Measurements from ENCODE around the gene PKM.

The PKM gene

DNA sequence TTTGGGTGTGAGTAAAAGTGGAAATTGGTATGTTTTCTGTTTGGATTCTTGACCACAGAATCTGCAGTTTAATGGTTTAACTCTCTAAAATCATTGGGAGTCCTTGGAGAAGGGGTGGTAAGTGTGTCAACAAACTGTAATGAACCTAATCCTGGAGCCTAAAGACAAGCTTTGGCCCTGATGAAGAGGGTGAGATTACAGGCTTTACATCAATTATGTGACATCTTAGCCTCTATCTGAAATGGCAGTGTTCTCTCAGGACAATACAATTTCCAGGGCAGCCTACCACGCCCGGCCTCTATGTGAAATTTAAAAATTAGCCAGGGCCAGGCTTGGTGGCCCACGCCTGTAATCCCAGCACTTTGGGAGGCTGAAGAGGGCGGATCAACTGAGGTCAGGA is 4.3 kb upstream of the PKM start:
- DNase-seq (ENCODE audit: low spot score) = no peak

DNA sequence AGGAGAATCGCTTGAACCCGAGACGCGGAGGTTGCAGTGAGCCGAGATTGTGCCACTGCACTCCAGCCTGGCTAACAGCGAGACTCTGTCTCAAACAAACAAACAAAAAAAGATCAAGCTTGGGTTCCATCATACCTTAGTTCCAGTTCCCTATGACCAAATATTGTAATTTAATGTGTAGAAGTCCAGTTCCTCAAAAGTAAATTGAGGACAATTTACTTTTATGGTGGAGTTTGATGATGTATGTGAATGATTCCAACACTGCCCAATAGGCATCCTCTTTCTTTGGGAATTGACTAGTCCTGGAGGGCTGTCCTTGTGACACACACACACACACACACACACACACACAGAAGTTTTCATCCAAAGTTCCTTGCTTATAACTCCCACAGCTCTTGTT is 2.8 kb upstream of the PKM start:
- DNase-seq (ENCODE audit: low spot score) = no peak

DNA sequence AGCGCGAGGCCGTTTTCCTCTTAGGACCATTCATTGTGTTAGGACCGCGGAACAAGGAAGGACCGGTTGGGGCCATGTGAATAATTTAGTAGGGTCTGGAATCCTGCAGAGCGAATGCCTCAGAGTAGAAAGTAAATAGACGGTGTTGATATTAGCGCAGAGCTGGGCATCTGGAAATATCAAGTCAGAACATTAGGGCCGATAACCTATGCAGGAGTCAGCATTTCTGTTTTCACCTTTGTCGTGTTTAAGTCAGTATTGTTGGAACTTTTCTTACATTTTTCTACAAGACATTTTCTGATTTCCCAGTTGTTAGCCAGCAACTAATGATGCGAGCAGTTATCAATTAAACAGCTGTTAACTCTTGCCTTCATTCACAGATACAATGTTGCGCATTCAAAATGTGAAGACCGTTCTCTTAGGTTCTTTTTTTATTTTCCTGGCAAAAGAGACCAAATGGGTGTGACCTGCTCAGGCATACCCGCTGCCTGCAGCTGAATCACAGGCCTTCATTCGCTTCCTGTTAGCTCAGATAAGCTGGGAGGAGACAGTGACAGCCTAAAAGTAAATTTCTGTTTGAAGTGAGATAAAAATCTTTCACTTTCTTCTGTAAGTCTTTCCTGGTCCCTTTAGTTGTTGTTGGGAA is 966 bp upstream of the PKM start:
- peak; percentile 80 for DNase-seq (ENCODE audit: low spot score)

DNA sequence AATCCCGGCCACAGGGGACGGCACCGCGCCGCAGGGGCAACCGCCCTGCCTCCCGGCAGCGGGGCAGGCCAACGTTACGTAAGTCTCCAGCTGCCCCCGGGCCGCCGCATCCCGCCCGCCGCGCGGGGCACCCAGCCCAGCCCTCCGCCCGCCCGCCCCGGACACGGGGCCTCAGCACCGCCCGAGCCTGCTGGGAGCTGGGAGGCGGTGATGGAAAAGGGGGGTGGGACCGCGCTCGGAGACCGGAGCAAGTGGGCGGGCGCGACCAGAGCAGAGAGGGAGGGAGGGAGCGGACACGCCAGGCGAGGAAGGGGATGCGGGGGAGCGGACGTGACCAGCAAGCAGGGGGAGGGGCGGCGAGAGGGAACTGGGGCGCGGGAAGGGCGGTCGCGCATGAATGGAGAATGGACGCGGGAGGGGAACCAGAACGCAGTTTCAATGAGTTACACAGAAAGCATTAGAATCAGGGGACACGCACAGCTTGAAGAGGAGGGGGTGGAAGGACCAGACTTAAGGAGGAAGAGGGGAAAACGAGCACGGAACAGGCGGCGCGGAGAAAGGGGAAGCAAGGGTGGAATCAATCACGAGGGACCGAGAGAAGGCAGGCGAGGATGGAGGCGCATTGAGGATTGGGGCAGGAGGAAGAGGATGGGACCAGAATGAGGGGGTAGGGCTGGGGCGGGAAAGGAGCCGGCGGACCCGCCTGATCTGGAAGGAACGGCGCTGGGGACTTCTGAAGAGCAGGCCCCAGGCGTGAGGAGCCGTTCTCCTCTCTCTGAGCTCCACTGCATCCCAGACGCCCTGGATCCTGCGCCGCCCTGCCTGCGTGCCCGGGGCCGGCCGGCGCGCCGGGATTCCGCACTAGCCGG is 559 bp downstream of the PKM start:
- peak; percentile 59 for DNase-seq (ENCODE audit: low spot score)

DNA sequence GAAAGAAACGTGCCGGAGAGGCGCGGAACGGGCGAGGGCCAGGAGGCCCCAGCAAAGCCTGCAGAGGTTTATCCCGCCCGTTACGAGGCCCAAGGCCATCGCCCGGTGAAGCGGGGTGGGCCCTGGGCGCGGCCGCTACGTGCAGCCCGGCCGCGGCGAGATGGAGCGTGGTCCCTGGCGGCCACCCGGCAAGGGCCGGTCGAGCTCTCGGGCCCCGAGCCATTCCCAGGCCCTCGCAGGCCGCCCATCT is 1.1 kb downstream of the PKM start:
- no peak for DNase-seq (ENCODE audit: low spot score)

DNA sequence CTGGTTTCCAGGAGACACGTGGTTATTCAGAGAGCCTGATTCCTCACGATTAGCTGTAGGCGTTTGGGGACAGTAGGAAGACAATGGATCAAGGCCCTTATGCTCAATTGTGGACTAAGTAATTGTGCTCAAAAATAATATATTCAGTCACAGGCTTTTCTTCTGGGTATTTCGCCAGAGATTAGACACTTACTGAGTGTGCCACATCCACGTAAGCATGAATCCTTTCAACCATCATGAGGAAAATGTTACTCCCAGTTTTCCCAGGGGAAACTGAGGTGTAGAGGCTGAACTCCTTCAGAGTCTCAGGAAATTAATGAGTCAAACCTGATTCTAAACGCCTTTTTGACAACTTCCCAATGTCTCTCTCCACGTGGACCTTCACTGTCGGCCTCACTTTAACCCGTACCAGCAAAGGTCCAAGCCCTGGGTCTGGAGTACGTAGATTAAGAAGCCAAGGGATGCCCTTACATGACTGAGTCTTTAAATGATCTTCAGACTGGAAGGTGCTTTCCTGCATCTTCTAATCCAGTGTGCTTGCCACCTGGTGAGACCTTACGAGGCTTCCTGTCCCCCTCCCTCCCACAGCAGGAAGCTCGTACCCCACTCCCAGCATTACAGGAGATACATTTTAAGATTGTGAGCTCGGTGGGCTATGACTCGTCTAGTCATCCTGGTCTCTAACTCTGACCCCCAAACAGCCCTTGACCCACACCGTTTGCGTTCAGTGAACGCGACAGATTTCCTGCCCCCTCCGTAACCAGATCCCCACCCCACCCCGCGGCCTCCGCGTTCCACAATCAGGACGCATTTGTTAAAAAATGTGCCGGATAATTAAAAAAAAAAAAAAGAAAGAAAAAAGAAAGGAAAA is 1.7 kb downstream of the PKM start:
- DNase-seq (ENCODE audit: low spot score) = peak; percentile 49

DNA sequence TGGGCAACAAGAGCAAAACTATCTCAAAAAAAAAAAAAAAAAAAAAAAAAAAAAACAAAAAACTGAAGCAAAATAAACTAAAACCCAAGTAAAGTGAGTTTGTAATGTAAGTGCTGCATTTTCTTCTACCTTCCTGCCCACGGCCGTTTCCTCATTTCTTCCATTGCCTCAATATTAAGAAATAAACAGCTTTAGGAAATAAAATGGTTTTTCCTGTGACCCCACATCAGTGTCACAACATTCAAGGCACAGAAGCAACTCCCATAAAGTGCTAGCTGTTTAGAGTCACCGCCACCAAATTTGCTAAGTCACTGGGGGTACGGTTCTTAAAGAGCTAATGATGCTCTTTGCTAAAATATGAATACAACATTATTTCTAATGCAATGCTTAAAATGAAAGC is 3.3 kb downstream of the PKM start:
- no peak for DNase-seq (ENCODE audit: low spot score)

DNA sequence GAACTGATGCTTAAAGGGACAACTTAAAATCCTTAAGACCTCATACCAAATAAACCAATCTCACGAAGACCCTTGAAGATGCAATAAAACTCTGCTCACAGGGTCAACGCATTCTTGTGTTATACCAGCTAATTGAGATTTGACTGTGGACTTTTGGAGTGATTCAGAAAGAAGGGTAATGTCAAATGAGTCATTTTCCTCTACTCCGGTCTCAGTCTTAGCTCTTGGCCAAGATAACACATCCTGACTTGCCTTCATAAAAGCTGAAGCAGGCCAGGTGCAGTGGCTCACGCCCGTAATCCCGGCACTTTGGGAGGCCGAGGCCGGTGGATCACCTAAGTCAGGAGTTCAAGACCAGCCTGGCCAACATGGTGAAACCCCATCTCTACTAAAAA is 3.8 kb downstream of the PKM start:
- DNase-seq (ENCODE audit: low spot score) = peak; percentile 62

DNA sequence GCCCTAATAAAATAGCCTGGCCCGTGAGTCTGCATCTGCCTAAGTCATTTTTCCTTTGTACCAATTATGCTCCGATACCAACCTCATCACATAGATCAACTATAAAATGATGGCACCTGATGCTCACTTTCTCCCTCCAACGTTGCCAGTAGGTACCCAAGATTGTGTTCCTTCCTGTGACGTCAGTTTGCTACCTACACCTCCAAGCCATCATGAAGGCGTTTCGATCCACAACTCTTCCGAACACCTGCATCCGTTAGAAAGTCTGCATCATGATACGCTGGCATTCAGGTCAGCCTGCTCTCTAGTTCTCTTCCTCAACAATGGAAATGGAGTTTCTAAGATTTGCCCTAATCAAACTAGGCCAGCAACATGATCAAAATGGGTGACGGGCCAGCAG is 7.7 kb downstream of the PKM start:
- DNase-seq (ENCODE audit: low spot score) = no peak

DNA sequence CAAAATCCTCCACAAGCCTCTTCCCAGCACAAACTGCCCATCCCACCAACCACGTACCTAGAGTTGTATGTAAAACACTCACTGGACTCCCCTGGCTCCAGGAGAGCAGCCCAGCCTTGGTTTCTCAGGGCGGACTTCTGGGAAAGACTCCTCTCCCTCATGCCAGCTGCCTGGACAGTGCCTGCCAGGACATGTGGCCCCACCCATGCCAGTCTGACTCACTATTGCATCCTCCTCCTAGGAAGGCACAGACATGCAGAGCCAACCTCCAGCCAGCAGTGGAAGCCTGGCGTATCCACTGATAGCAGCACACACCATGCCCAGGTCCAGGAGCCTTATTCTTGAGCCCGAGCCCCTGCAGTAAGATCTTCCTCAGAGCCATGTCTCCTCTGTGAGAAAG is 8.6 kb downstream of the PKM start:
- DNase-seq (ENCODE audit: low spot score) = no peak

DNA sequence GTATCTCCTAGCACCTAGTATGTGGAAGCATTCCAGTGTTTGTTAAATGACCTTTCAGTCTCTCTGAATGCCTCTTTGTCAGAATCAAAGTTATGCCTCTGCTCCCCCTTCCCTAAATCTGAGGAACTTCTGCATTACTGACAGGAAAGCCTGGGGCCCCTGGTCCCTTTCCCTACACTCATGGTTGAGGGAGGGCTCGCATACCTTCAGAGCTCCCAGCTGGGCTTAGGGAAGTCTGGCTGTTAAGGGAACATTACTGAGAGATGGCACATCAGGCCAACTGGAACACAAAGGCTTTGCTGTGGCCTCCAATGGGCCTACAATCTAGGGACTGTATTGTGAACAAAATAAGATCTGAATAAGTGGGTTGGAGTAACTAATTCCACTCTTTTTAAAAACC is 10.3 kb downstream of the PKM start:
- no peak for DNase-seq (ENCODE audit: low spot score)

DNA sequence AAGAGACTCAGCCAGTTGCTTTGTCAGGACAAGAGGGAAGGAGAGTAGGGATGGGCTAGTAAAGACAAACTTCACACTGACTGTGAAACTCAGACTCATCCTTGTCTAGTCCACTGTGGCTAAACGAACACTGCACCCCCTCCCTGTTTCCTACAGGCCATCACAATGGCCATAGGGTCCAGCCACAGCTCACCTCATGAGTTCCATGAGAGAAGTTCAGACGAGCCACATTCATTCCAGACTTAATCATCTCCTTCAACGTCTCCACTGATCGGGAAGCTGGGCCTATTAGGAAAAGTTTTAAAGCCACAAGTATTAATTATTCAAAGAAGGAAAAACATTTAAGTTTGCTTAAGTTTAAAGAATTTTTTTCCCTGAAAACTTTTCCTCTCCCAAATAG is 13.8 kb downstream of the PKM start:
- no peak for DNase-seq (ENCODE audit: low spot score)

DNA sequence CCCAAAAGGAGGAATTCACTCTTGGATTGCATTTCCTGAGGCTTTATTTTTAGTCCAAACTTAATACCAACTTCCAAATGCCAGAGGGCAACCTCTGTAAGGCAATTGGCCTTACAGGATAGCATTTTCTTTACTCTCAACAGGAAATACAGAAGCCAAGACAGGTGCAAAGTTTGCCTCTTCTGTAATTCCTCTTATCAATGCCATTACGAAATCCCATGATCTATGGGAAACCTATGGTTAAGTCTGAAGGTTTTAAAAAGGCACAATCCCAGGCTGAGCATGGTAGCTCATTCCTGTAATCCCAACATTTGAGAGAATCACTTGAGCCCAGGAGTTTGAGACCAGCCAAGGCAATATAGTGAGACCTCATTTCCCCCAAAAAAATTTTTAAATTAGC is 14.9 kb downstream of the PKM start:
- DNase-seq (ENCODE audit: low spot score) = no peak

DNA sequence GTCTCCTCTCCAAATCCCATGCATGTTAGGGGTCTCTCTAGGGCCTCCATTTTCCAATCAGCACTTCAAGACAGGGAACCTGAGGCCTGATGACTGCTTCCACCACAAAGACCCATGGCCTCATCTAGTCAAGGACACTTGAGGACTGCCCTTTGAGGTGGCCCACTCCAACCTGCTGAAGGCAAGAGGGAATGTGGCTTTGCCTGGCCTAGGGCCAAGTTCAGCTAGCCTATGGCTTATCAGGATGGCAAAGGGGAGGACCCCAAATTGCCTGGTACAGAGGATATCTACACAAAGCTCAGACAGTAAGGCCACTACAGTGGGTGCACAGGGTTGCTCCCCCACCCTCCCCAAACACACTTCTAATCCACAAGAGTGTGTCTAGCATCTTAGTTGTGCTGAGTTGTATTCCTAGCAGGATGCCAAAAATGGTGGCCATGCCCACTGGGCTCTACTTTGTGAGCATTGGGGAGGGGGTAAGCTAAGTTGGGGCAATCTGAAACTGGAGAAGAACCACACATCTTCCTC is 23.4 kb downstream of the PKM start:
- DNase-seq (ENCODE audit: low spot score) = no peak

DNA sequence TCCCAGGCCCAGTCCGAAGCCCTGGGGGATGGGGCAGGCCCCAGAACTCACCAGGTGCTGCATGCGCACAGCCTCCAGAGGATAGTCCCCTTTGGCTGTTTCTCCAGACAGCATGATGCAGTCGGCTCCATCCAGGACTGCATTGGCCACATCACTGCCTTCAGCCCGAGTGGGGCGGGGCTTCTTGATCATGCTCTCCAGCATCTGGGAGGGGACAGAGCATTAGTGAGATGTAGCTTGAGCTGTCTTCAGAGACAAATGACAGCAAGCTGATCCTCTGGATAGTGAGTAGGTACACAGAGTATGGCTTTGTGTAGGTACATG is 24.4 kb downstream of the PKM start:
- no peak for DNase-seq (ENCODE audit: low spot score)

DNA sequence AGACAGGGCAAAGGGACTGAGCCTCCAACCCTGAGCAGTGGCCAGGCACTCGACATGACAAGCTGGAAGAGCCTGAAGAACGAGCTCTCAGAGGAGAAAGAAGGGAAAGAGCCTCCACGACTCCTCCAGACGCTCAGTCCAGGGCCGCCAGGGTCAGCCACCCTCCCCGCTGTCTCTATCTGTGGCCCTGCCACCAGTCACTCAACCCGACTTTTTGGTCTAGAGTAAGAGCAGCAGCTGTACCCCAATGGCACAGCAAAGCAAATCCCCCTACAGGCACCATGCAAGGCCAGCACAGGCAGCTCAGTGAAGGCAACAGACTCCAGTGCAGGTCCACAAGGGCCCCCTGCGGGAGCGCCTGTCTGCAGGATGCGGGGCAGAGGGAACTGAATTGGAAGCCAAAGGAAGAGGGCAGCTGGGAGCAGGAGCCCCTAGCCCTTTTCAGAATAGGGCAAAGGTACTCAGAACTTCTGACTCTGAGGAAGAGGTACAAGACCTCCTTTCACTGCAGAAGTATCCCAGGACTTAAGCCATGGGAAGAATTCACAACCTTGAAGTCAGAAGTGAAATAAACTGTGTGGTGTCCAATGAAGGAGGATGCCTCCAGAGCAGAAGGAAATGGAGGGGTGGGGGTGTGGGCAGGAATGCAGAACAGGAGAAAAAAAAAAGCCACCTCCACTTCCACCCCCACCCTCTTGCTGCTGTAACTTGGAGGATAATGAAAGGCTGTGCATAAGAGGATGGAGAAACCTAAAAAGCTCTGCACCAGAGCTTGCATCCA is 24.9 kb downstream of the PKM start:
- no peak for DNase-seq (ENCODE audit: low spot score)

DNA sequence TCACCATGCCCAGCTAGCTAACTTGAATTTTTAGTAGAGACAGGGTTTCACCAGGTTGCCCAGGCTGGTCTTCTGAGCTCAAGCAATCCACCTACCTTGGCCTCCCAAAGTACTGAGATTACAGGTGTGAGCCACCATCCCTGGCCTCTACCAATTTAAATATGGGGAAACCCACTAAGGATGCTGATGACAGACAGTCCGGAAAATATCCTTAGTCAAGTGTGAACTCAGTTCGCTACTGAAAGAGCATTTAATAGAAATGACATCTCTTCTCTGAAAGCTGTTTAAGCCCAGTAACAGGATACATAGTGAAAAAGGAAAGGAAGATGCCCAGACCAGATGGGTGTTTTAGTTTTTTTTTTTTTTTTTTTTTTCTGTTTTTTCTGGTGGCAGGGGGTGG is 25.7 kb downstream of the PKM start:
- DNase-seq (ENCODE audit: low spot score) = no peak

DNA sequence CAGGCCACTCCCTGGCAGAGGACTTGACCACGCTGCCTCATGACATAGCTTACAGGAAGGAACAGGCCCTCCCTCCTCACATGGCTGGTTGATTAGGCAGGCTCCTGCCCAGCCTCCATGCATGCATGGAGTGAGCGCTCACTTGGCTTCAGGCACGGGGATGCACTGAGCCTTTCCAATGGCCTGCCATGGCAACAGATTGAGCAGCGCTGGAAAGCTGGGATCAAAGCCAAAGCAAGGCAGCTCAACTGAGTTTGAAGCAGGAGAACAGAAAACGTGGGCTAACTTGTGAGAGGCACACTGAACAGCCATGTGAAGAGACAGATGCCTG is 27.5 kb downstream of the PKM start:
- DNase-seq (ENCODE audit: low spot score) = no peak

DNA sequence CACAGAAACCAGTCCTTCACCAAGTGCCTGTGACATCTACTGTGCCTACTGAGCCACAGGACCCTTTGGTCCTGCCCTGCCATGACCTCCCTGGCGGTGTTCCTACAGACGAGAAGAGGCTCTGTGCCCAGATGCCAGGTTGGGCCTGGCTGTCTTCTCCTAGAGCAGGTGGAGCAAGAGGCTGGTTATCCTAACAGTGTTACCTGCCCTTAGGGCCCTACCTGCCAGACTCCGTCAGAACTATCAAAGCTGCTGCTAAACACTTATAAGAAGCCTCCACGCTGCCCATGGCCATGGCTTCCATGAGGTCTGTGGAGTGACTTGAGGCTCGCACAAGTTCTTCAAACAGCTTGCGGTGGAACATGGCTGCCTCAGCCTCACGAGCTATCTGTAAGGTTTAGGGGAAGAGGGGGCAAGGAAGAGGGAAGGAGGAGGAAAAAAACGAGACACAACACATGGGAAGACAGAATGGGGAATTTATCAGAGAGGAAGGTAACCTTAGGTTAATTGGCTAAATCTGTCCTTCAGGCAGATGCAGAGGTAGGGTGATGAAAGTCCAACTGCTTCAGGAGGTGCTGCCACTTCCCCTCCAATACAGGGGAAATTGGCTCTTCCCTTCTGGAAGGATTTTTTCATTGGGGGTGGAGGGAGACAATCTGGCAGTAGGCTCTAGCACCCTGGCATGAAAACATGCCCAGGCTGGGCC is 28.0 kb downstream of the PKM start:
- DNase-seq (ENCODE audit: low spot score) = no peak

DNA sequence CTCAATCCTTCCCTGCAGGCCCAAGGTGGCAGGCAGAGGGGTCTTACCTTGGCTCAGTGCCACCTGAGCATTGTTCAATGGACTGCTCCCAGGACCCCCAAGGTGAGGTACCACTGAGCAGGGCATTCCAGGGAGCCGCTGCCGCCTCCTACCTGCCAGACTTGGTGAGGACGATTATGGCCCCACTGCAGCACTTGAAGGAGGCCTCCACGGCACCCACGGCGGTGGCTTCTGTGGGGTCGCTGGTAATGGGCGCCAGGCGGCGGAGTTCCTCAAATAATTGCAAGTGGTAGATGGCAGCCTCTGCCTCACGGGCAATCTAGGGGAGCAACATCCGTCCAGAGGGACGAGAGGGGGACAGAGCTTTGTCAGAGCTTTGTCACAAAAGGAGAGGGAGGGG is 28.7 kb downstream of the PKM start:
- DNase-seq (ENCODE audit: low spot score) = no peak

DNA sequence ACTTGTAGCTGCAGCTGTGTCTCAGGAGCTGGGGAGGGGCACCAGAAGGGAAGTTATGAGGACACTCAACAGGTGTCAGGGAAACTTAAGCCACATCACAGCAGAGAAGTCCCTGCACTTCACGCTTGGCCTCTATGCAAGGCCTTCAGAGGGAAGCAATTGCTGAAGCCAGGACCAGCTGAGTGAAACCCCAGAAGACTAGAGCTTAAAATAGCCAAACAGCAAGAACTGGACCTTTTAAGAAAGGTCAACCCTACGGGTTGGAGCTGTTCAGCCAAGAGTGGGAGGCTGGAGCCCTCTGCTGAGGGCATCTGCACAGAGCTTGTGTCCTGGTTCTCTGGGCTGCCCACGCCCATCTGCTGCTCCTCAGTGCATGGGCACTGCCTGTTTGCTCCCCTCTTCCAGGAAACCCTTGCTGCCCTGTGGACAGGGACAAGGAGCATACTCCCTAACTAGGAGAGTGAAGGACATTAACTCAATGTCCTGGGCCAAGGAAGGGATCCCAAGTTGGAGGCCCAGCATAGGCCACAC is 29.5 kb downstream of the PKM start:
- no peak for DNase-seq (ENCODE audit: low spot score)

Measured in CD4-positive, alpha-beta T cell treated with Interleukin-15 for 4 hours (primary cell).